Panc1 (cell line): Measurements from ENCODE around the gene AGO1. TPM values are rescaled to one million over a fixed set of nuclear protein-coding genes. Genes with fewer than 3 reads are reported as not detected.

Experiments used
- ATAC-seq: fragments of 200-7000 bp; cut with Tn5 transposase; 2 replicates; pipeline ENCODE4 v1.9.1; 2020; ENCODE audit warnings: mild to moderate bottlenecking, moderate library complexity
- BruUV-seq: library from RNA; stranded (reverse); fragments of 400-500 nt; replicated peaks from 2 replicates; lab custom pipeline; 2021; lab: Mats Ljungman, UMichigan
- CTCF ChIA-PET: fragments of 300-600 bp; sonication (Branson Sonifier 250); formaldehyde crosslinking; loops from one replicate; lab custom pipeline; 2022; ENCODE audit warnings: antibody characterized with exemption; lab: Charles Lee
- POLR2A ChIA-PET: fragments of 300-600 bp; sonication (Branson Sonifier 250); formaldehyde crosslinking; loops from one replicate; lab custom pipeline; 2022; ENCODE audit warnings: antibody characterized with exemption; lab: Charles Lee
- DNase-seq: peaks from one replicate; pipeline ENCODE4 v3.0.0-alpha.2; 2010; ENCODE audit warnings: low read depth, low spot score
- H3K27ac ChIP-seq: 2 replicates; pipeline ENCODE4 v1.5.1; 2011; ENCODE audit warnings: mild to moderate bottlenecking, low read length, inconsistent platforms
- H3K27me3 ChIP-seq: fragments of 200-500 bp; sonication (Bioruptor generic); 2 replicates; pipeline ENCODE4 v1.6.0; 2014; ENCODE audit warnings: low read length, inconsistent platforms; ENCODE audit not compliant: control insufficient read depth, insufficient read depth
- H3K36me3 ChIP-seq: fragments of 200-500 bp; sonication (Bioruptor generic); 2 replicates; pipeline ENCODE4 v1.5.1; 2014; ENCODE audit warnings: inconsistent platforms, mild to moderate bottlenecking, low read length, moderate library complexity; ENCODE audit not compliant: control insufficient read depth, insufficient read depth
- H3K4me1 ChIP-seq: 2 replicates; pipeline ENCODE4 v1.5.1; 2011; ENCODE audit warnings: inconsistent platforms, mild to moderate bottlenecking, low read length, moderate library complexity; ENCODE audit not compliant: control insufficient read depth, insufficient read depth
- H3K4me3 ChIP-seq, 2 experiments: 2 replicates each; pipeline ENCODE4 v1.5.1; 2011 to 2012; ENCODE audit warnings: low read depth in 2 of 2, low read length in 2 of 2, mild to moderate bottlenecking in 2 of 2, inconsistent platforms in 1 of 2, moderate library complexity in 1 of 2
- H3K9me3 ChIP-seq: fragments of 200-500 bp; sonication (Bioruptor generic); 2 replicates; pipeline ENCODE4 v1.5.1; 2014; ENCODE audit warnings: low read depth, mild to moderate bottlenecking, inconsistent platforms, low read length, moderate library complexity; ENCODE audit not compliant: control insufficient read depth, insufficient read depth
- POLR2AphosphoS5 ChIP-seq: IDR thresholded peaks from 2 replicates; pipeline ENCODE4 v1.6.1; 2012; ENCODE audit warnings: mild to moderate bottlenecking, low read depth, low read length, moderate library complexity
- SIN3A ChIP-seq: IDR thresholded peaks from 2 replicates; pipeline ENCODE4 v1.6.1; 2012; ENCODE audit warnings: low read depth, mild to moderate bottlenecking, low read length, moderate library complexity, borderline replicate concordance; ENCODE audit not compliant: insufficient read depth
- TCF7L2 ChIP-seq: IDR thresholded peaks from 2 replicates; pipeline ENCODE4 v1.6.1; 2011; ENCODE audit warnings: mild to moderate bottlenecking, low read depth, low read length, inconsistent platforms
- in situ Hi-C: cut with HindIII; loops from 2 replicates; pipeline ENCODE4 v1.10.0; 2016; ENCODE audit warnings: low sequenced_read_pairs, low pct_unique_long_range_greater_than_20kb
- intact Hi-C: fragments of 100-400 bp; cut with micrococcal nuclease; formaldehyde crosslinking; loops from one replicate; pipeline ENCODE4 v1.10.0; 2022; ENCODE audit not compliant: unreplicated experiment
- total RNA-seq: library from RNA; stranded (reverse); gene quantifications from one replicate; pipeline ENCODE4 v1.2.1, GENCODE V29; 2021; ENCODE audit not compliant: unreplicated experiment
- TF ChIP-seq, protein P1 (sequence below), 2 experiments: IDR thresholded peaks; 2 replicates each; pipeline ENCODE4 v1.6.1; 2011 to 2012; ENCODE audit warnings: low read depth in 2 of 2, control low read depth in 1 of 2, low read length in 1 of 2, mild to moderate bottlenecking in 1 of 2, moderate library complexity in 1 of 2; ENCODE audit not compliant: insufficient read depth in 1 of 2
- TF ChIP-seq, protein P2 (sequence below): fragments of 450-650 bp; IDR thresholded peaks from 2 replicates; pipeline ENCODE4 v1.5.1; 2017; ENCODE audit warnings: mild to moderate bottlenecking

Gene AGO1
- total RNA-seq, 1 experiment from 2014 or later: 40.1 TPM

DNA sequence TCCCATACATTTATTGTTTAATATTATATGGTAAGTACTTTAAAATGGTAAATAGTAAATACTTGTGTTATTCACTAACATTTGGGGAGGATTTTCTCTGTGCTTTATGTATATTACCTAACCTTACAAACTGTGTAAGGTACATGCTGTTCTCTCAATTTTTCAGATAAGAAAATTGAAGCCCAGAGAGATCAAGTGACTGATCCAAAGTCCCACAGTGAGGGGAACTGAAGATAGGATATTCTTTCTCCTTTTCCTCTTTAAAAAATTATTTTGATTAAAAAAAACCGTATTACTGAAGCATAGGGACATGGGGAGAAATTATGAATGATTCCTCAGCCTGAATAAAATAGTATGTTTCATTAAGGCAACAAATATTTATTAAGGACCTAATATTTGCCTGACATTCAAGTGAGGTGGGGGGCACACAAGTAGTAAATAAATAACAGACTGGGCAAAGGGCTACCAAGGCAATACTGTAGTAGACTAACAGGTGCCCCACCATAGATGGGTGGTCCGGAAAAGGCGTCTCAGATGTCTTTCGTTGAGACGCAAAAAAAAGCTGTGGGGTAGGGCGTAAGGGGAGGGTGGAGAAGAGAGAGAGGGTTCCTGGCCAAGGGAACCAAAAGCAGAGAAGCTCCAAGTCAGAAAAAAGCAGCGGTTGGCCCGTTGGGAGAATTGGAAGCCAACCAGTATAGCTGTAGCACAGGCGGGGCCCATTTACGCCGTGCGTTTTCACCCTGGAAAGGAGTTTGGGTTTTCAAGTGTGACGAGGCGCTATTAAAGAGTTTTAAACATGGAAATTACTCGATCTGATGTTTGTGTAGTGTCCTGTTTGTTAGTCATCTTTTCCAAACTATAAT is 47.0 kb downstream of the AGO1 start:
- Histone ChIP-seq H3K27ac (peak overlapping the region; percentile 93), H3K4me1 (peaks cover 23% of the 10 kb centered on the region), H3K9me3 (no peaks in the 10 kb centered on the region), H3K27me3 (no peaks in the 10 kb centered on the region), H3K36me3 (peaks cover 7% of the 10 kb centered on the region), H3K4me3 (peak overlapping the region; percentile 83 to 98)
- DNase-seq (no peak), ATAC-seq (peak; percentile 61)
- ChIA-PET POLR2A (interaction anchor here (0.6 kb wide), 1 partner anchor 1879 kb away, joined by 3 read pairs; no protein-coding TSS in a partner anchor), CTCF (interaction anchor here (0.6 kb wide), 1 partner anchor 118 kb away, joined by 3 read pairs; no protein-coding TSS in a partner anchor)
- intact Hi-C loops: no loop called here
- TF ChIP-seq, protein P1, sequence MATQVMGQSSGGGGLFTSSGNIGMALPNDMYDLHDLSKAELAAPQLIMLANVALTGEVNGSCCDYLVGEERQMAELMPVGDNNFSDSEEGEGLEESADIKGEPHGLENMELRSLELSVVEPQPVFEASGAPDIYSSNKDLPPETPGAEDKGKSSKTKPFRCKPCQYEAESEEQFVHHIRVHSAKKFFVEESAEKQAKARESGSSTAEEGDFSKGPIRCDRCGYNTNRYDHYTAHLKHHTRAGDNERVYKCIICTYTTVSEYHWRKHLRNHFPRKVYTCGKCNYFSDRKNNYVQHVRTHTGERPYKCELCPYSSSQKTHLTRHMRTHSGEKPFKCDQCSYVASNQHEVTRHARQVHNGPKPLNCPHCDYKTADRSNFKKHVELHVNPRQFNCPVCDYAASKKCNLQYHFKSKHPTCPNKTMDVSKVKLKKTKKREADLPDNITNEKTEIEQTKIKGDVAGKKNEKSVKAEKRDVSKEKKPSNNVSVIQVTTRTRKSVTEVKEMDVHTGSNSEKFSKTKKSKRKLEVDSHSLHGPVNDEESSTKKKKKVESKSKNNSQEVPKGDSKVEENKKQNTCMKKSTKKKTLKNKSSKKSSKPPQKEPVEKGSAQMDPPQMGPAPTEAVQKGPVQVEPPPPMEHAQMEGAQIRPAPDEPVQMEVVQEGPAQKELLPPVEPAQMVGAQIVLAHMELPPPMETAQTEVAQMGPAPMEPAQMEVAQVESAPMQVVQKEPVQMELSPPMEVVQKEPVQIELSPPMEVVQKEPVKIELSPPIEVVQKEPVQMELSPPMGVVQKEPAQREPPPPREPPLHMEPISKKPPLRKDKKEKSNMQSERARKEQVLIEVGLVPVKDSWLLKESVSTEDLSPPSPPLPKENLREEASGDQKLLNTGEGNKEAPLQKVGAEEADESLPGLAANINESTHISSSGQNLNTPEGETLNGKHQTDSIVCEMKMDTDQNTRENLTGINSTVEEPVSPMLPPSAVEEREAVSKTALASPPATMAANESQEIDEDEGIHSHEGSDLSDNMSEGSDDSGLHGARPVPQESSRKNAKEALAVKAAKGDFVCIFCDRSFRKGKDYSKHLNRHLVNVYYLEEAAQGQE (IDR thresholded peaks at IDR 0.05; ENCODE audit: insufficient read depth in 1 of 2, low read depth in 2 of 2, low read length in 1 of 2): no peak
- TF ChIP-seq POLR2AphosphoS5: no peak
- no peak for TF ChIP-seq SIN3A
- TF ChIP-seq, protein P2, sequence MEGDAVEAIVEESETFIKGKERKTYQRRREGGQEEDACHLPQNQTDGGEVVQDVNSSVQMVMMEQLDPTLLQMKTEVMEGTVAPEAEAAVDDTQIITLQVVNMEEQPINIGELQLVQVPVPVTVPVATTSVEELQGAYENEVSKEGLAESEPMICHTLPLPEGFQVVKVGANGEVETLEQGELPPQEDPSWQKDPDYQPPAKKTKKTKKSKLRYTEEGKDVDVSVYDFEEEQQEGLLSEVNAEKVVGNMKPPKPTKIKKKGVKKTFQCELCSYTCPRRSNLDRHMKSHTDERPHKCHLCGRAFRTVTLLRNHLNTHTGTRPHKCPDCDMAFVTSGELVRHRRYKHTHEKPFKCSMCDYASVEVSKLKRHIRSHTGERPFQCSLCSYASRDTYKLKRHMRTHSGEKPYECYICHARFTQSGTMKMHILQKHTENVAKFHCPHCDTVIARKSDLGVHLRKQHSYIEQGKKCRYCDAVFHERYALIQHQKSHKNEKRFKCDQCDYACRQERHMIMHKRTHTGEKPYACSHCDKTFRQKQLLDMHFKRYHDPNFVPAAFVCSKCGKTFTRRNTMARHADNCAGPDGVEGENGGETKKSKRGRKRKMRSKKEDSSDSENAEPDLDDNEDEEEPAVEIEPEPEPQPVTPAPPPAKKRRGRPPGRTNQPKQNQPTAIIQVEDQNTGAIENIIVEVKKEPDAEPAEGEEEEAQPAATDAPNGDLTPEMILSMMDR: no peak
- no peak; the same call in 1 of the 2 replicates for TF ChIP-seq TCF7L2
- in situ Hi-C loops: no loop called here
- TSS peak; percentile 98 for BruUV-seq

DNA sequence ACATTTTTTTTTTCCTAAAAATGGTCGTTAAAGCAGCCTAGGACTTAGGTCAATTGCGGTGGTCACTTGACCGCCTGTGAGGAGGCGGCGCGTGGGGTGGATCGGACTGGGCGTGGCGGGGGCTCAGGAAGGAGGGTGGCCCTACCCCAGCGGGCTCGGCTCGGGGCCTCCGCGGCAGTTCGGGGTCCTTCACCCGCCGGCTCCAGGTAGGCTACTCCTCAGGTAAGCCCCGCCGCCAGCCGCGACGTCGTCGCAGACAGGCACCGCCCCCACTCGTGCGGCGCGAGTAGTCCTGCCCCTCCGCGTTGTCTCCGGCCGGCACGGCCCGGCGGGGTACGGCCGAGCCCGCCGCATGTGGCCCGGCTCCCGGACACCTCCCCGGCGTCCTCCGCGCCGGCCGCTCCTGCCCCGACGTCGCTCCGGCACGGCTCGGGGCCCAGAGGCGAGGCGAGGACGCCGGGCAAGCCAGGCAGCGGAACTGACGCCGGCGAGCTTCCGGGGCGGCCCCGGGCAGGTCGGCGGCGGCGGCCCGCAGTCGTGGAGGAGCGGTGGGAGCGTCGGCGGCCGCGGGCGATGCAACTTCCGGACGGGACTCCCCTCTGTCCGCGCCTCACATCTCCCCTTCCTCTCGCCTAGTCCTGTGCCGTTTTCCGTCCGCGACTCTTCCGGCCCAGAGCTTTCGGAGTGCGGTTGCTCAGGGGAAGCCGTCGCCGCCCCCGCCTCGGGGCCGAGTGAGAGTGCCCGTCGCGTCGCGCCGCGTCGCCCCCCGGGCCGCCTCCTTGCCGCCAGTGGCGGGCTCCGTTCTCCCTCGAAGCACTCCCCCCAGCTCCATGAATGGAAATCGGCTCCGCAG is 47.8 kb downstream of the AGO1 start, which contains the start of gene AGO3:
TSS of gene AGO3 (plus strand) at position 513 of the 853 bp plus-strand sequence. CDS start at position 835, 322 bp downstream.
- intact Hi-C loops: no loop called here
- TF ChIP-seq TCF7L2 (peak; percentile 35; the same call in 1 of the 2 replicates), POLR2AphosphoS5 (peak; percentile 85), SIN3A (peak; percentile 88; the same call in 1 of the 2 replicates)
- TF ChIP-seq, protein P2: no peak
- Histone ChIP-seq H3K27ac (peak within 1 kb of the TSS; percentile 96), H3K4me1 (peaks cover 27% of the 10 kb centered on the region), H3K27me3 (no peaks in the 10 kb centered on the region), H3K9me3 (no peaks in the 10 kb centered on the region), H3K36me3 (peaks cover 7% of the 10 kb centered on the region), H3K4me3 (peak within 1 kb of the TSS; percentile 83 to 98)
- ATAC-seq (peak; percentile 91), DNase-seq (peak; percentile 15)
- ChIA-PET CTCF (no interaction called here), POLR2A (interaction anchor here (0.6 kb wide), 1 partner anchor 1878 kb away, joined by 3 read pairs; no protein-coding TSS in a partner anchor)
- BruUV-seq: no TSS peak
- in situ Hi-C loops: no loop called here
